NB4 (cell line): Measurements from ENCODE around the gene CEP290.

ENCODE experiments used
- MAX ChIP-seq: IDR thresholded peaks from 2 replicates; pipeline ENCODE4 v1.6.1; 2011; ENCODE audit warnings: low read depth, low read length
- MYC ChIP-seq: IDR thresholded peaks from 2 replicates; pipeline ENCODE4 v1.6.1; 2011; ENCODE audit warnings: low read depth, low read length
- POLR2A ChIP-seq: IDR thresholded peaks from 2 replicates; pipeline ENCODE4 v1.6.1; 2011; ENCODE audit warnings: mild to moderate bottlenecking; ENCODE audit not compliant: insufficient read length; ENCODE audit errors: extremely low read depth
- TF ChIP-seq, protein P1 (sequence below): IDR thresholded peaks from one replicate; pipeline ENCODE4 v1.5.1; 2012; ENCODE audit warnings: low read depth, low read length

DNA sequence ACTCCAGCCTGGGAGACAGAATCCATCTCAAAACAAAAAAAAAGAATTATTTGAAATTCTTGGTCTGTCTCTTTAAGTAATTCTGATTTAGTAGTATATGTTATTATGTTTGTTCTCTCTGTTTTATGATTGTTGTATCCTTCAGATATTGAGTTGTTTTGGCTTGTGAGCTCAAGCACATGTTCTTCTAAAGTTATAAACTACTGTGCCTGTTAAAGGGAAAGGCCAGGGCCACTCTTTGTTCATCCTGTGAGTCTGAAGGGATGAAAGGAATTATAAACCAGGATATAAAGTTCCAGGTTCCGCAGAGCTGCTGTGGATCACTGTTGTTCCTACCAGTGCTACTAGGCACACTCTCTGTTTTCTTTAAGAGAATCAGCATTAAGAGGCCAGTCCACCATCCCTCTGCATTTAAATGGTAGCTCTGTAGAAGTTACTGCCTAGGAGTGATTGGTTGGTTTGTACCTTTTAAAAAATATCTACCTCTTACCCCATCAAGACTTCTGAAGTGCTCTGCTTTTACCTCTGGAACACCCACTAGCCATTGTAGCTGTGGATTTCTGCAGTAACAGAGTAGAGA is 14.3 kb upstream of the CEP290 start:
- TF ChIP-seq MAX, result no peak
- TF ChIP-seq, protein P1, sequence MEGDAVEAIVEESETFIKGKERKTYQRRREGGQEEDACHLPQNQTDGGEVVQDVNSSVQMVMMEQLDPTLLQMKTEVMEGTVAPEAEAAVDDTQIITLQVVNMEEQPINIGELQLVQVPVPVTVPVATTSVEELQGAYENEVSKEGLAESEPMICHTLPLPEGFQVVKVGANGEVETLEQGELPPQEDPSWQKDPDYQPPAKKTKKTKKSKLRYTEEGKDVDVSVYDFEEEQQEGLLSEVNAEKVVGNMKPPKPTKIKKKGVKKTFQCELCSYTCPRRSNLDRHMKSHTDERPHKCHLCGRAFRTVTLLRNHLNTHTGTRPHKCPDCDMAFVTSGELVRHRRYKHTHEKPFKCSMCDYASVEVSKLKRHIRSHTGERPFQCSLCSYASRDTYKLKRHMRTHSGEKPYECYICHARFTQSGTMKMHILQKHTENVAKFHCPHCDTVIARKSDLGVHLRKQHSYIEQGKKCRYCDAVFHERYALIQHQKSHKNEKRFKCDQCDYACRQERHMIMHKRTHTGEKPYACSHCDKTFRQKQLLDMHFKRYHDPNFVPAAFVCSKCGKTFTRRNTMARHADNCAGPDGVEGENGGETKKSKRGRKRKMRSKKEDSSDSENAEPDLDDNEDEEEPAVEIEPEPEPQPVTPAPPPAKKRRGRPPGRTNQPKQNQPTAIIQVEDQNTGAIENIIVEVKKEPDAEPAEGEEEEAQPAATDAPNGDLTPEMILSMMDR, result no peak
- no peak for TF ChIP-seq POLR2A
- no peak for TF ChIP-seq MYC
